Erythroblast (primary cell): Measurements from ENCODE around the gene PDE1C.

Experiments
- DNase-seq, 2 experiments: peaks; one replicate each; lab custom pipeline; 2025; lab: John Stamatoyannopoulos, UW
- GATA1 ChIP-seq: IDR thresholded peaks from 2 replicates; pipeline ENCODE4 v1.6.1; 2011; ENCODE audit warnings: low read depth, mild to moderate bottlenecking, control low read depth, low read length, moderate library complexity
- POLR2A ChIP-seq: IDR thresholded peaks from 2 replicates; pipeline ENCODE4 v1.6.1; 2011; ENCODE audit warnings: mild to moderate bottlenecking, low read length

PDE1C gene

GRCh38 chr7:31975546-31975945 is 94.7 kb downstream of the PDE1C start:
- TF ChIP-seq POLR2A, result no peak
- TF ChIP-seq GATA1, result no peak
- no peak for DNase-seq

GRCh38 chr7:31974351-31974750 is 95.9 kb downstream of the PDE1C start:
- DNase-seq, result no peak
- TF ChIP-seq GATA1, result no peak

GRCh38 chr7:31971049-31971667 is 99.0 kb downstream of the PDE1C start:
- no peak for TF ChIP-seq GATA1
- TF ChIP-seq POLR2A, result no peak
- DNase-seq, result no peak

- DNase-seq, result no peak
- TF ChIP-seq GATA1 (no peak), POLR2A (no peak)
Observed at GRCh38 chr7:31970501-31970900, 99.7 kb downstream of the PDE1C start.

- DNase-seq, result no peak
- TF ChIP-seq GATA1 (no peak), POLR2A (no peak)
Observed at GRCh38 chr7:31963569-31964175, 106.5 kb downstream of the PDE1C start.

GRCh38 chr7:31962246-31962645 is 108.0 kb downstream of the PDE1C start:
- TF ChIP-seq POLR2A, result no peak
- no peak for TF ChIP-seq GATA1
- no peak for DNase-seq

- DNase-seq, result no peak
- TF ChIP-seq GATA1, result no peak
- no peak for TF ChIP-seq POLR2A
Observed at GRCh38 chr7:31958226-31958625, 112.0 kb downstream of the PDE1C start.

GRCh38 chr7:31957756-31958155 is 112.5 kb downstream of the PDE1C start:
- no peak for DNase-seq
- no peak for TF ChIP-seq POLR2A
- no peak for TF ChIP-seq GATA1

GRCh38 chr7:31957090-31957720 is 113.0 kb downstream of the PDE1C start:
- DNase-seq, result no peak
- TF ChIP-seq POLR2A (no peak), GATA1 (no peak)

- TF ChIP-seq POLR2A (no peak), GATA1 (no peak)
- DNase-seq, result no peak
Observed at GRCh38 chr7:31955641-31956040, 114.6 kb downstream of the PDE1C start.

- no peak for DNase-seq
Observed at GRCh38 chr7:31955021-31955420, 115.2 kb downstream of the PDE1C start.

GRCh38 chr7:31954500-31954899 is 115.7 kb downstream of the PDE1C start:
- TF ChIP-seq GATA1 (no peak), POLR2A (no peak)
- DNase-seq, result peak in 1 of 2 experiments; percentile 4

More at GRCh38 chr7:31955021-31955420, 115.2 kb downstream of the PDE1C start:
- TF ChIP-seq GATA1, result no peak
- TF ChIP-seq POLR2A, result no peak

GRCh38 chr7:31953432-31953831 is 116.8 kb downstream of the PDE1C start:
- TF ChIP-seq POLR2A (no peak), GATA1 (no peak)
- DNase-seq, result no peak

GRCh38 chr7:31950091-31950755 is 120.0 kb downstream of the PDE1C start:
- TF ChIP-seq GATA1 (no peak), POLR2A (no peak)
- peak in 1 of 2 experiments; percentile 4 for DNase-seq
